ENCODE measurements around the gene ANAPC5.

Gene ANAPC5

DNA sequence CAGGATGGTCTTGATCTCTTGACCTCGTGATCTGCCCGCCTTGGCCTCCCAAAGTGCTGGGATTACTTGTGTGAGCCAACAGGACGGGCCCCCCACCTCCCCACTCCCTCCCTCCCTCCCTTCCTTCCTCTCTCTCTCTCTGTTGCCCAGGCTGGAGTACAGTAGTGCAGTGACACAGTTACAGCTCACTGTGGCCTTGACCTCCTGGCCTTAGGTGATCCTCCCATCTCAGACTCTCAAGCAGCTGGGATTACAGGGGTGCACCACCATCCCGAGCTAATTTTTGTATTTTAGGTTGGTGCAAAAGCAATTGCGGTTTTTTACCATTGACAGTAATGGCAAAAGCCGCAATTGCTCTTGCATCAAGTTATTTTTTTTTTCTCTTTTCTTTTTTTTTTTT lies 19.2 kb upstream of the ANAPC5 start:
- DNase-seq (ENCODE audit: low read depth, low spot score) = no peak

DNA sequence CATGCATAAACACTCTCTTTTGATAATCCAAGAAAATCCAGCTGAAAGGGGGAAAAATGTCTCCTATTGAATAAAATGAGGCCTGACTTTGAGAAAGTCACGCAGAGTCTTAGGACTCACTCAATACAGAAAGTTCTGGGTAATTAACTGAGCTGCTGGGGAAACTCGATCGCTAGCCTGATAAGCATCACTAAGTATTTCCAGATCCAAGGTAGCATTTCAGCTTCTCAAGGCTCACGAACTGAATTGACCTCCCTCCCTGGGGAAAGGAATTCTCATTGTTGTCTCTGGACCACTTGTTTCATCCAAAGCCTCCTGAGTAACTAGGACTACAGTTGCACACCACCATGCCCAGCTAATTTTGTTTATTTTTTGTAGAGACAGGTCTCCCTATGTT lies 13.8 kb upstream of the ANAPC5 start:
- DNase-seq (ENCODE audit: low read depth, low spot score) = no peak

GRCh38 chr12:121365416-121366062 lies 13.3 kb upstream of the ANAPC5 start:
- DNase-seq (ENCODE audit: low read depth, low spot score) = no peak

DNA sequence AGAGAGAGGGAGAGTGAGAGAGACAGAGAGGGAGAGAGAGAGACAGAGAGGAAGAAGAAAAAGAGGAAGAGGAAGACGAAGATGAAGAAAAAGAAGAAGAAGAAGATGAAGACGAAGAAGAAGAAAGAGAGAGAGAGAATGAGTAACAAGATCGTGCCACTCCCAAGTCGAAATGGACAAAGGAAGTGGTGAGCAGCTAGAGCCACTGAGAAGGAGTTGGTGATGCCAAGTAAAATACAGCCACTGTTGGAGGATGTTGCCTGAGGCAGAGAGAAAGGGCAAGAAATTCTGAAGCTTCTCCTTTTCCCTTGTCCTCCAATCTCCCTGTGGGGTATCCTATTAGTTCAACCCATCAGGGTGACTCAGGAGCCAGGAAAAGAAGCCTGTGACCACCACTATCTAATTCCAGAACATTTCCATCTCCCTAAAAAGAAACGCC lies 12.5 kb upstream of the ANAPC5 start:
- DNase-seq (ENCODE audit: low read depth, low spot score) = no peak

- no peak for DNase-seq (ENCODE audit: low read depth, low spot score)
These were observed 5.9 kb upstream of the ANAPC5 start for GRCh38 chr12:121358073-121358472.

GRCh38 chr12:121357331-121357730 lies 5.1 kb upstream of the ANAPC5 start:
- DNase-seq (ENCODE audit: low read depth, low spot score) = no peak

DNA sequence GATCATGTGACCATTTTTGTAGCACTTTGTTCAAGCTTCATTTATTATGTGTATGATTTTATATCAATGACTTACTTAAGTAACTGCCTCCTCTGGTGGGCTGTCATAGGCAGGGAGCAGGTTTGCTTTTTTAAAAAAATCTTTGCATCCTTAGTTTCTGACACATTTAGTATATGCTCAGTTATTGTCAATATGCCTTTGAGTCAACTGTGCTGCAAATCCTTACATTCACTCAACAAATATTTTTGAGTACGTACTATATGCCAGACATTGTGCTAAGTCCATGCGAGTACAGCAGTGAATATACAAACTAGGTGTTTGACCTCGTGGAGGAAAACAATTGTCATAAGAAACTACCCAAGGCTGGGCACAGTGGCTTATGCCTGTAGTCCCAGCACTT lies 4.4 kb upstream of the ANAPC5 start:
- no peak for DNase-seq (ENCODE audit: low read depth, low spot score)

GRCh38 chr12:121355818-121356217 lies 3.6 kb upstream of the ANAPC5 start:
- DNase-seq (ENCODE audit: low read depth, low spot score) = no peak

DNA sequence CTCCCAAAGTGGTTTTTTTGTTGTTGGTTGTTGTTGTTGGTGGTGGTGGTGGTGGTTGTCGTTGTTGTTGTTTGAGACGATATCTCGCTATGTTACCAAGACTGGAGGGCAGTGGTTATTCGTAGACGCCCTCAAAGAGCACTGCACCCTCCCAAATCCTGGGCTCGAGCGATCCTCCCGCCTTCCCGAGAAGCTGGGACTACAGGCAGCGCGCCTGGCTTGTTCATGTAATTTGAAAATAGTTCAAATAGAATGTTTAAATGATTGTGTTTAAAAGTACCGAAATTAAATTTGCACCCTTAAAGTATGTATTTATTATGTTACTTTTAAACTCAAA lies 439 bp upstream of the ANAPC5 start:
- DNase-seq (ENCODE audit: low read depth, low spot score) = no peak

DNA sequence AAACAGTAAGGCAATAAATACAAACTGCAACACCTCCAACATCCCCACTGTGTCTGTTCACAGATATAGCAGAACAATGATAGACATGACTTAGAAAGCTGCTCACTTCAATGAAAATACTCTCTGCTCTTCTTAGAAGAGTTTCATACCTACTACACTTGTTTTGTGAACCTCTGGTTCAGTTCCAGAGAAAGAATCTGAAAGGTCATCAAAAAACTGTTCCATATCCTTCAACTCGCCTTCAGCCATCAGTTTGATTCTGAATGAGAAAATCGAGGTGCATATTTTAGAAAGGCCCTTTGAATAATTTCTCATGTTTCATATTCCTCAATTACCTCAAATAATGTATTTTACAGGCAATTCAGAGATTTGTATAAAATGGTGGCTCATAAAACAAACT lies 5.5 kb downstream of the ANAPC5 start:
- DNase-seq (ENCODE audit: low read depth, low spot score) = no peak

- no peak for DNase-seq (ENCODE audit: low read depth, low spot score)
These were observed 6.9 kb downstream of the ANAPC5 start for GRCh38 chr12:121345151-121345815.

- DNase-seq (ENCODE audit: low read depth, low spot score) = no peak
These were observed 7.7 kb downstream of the ANAPC5 start for GRCh38 chr12:121344506-121344905.

GRCh38 chr12:121337416-121337815 lies 14.8 kb downstream of the ANAPC5 start:
- no peak for DNase-seq (ENCODE audit: low read depth, low spot score)

DNA sequence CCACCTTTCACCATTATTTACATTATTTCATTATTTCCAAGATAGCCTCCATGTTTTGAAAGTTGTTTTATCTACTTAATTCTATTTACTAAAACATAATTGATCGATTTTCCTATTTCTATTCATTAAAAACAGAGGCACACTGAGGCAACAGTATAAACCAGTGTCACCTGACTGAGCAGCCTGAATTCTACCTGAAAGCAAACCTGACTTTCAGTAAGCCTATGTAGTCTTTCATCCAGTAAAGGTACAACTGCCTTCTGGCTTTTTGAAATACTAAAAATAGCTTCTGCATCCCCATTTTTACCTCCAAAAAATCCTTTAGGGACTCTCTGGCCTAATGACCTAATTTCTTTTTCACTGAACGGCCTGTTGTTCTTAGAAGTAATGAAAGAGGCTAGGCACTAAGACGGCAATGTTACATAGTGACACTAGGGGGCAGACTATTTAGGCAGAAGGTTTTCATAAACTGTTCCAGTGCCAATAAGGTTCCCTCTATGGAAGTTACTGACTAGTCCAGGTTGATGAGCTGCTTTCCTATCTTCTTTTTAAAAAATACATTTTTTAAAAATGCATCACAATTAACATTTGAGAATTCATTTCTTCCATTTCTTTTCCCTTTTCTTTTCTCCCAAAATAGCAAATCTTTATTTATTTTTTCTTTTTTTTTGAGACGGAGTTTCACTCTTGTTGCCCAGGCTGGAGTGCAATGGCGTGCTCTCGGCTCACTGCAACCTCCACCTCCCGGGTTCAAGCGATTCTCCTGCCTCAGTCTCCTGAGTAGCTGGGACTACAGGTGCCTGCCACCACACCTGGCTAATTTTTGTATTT lies 17.5 kb downstream of the ANAPC5 start:
- peak; percentile 21 for DNase-seq (ENCODE audit: low read depth, low spot score)

GRCh38 chr12:121333747-121334146 lies 18.5 kb downstream of the ANAPC5 start:
- DNase-seq (ENCODE audit: low read depth, low spot score) = no peak

- no peak for DNase-seq (ENCODE audit: low read depth, low spot score)
These were observed 21.0 kb downstream of the ANAPC5 start for GRCh38 chr12:121331248-121331647.

DNA sequence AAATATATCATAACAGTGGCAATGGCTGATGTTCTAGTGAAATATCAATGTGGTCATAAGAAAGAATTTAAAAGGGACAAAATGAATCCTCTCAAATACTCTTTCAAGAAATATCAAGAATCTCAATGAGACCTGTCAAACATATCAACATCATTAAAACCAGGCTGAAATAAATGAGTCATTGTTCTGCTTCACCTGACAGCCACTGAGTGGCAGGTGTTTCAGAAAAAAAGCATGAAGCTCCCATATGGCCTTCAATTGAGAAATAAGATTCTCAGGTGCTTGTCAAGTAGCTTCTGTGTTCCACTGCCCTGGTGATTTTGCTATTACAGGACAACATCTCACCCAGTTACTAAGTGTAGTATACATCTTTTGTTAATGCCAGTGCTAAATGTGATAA lies 21.5 kb downstream of the ANAPC5 start:
- DNase-seq (ENCODE audit: low read depth, low spot score) = no peak

GRCh38 chr12:121330195-121330594 lies 22.0 kb downstream of the ANAPC5 start:
- DNase-seq (ENCODE audit: low read depth, low spot score) = no peak

DNA sequence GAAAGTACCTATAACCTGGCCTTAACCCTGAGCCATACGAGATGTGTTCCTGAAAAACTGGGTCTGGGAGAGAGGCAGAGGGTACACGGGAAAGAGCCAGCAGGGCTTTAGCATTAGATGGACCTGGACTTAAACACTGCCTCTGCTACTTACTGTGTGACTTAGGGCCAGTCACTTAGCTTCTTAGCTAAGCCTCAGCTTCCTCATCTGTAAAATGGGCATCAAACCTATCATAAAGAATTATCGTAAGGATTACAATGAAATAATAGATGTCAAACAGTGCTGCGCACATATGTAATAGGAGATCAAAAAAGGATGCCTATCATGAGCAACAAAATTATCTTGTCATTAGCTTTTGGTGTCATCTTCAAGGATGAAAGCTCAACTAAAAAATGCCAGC lies 23.6 kb downstream of the ANAPC5 start:
- no peak for DNase-seq (ENCODE audit: low read depth, low spot score)

- DNase-seq (ENCODE audit: low read depth, low spot score) = no peak
These were observed 25.1 kb downstream of the ANAPC5 start for GRCh38 chr12:121326996-121327674.

- no peak for DNase-seq (ENCODE audit: low read depth, low spot score)
These were observed 26.3 kb downstream of the ANAPC5 start for GRCh38 chr12:121325922-121326396.

GRCh38 chr12:121323908-121324307 lies 28.3 kb downstream of the ANAPC5 start:
- DNase-seq (ENCODE audit: low read depth, low spot score) = no peak

All from brain pericyte (primary cell).